HG03354 (cell line): ENCODE data around the gene CDK4.

Source experiments
- ATAC-seq: cut with Tn5 transposase; IDR thresholded peaks from one replicate; pipeline ENCODE4 v1.9.1; 2021; ENCODE audit warnings: mild to moderate bottlenecking; ENCODE audit not compliant: unreplicated experiment, poor library complexity, severe bottlenecking

Gene CDK4

GRCh38 chr12:57758552-57759359 is 6.6 kb upstream of the CDK4 start:
- ATAC-seq, result no peak

- ATAC-seq, result no peak
Measured at GRCh38 chr12:57757771-57758170, 5.7 kb upstream of the CDK4 start.

- peak; percentile 30 for ATAC-seq
Measured at GRCh38 chr12:57756406-57757341, 4.6 kb upstream of the CDK4 start.

- ATAC-seq, result no peak
Measured at GRCh38 chr12:57755454-57756372, 3.6 kb upstream of the CDK4 start.

GRCh38 chr12:57755194-57755453 is 3.0 kb upstream of the CDK4 start:
- no peak for ATAC-seq

GRCh38 chr12:57754411-57755193 is 2.5 kb upstream of the CDK4 start, which contains the start of gene MARCHF9:
Gene MARCHF9, plus strand, starts transcription at chr12:57755103. Its CDS starts 426 bp downstream, at chr12:57755529.
- peak; percentile 35 for ATAC-seq

GRCh38 chr12:57753756-57754337 is 1.7 kb upstream of the CDK4 start:
- ATAC-seq, result no peak

- ATAC-seq, result no peak
Measured at GRCh38 chr12:57752668-57753000, 524 bp upstream of the CDK4 start.

GRCh38 chr12:57751432-57751787 is 700 bp downstream of the CDK4 start:
- ATAC-seq, result no peak

- no peak for ATAC-seq
Measured at GRCh38 chr12:57750561-57751431, 1.3 kb downstream of the CDK4 start.

GRCh38 chr12:57749061-57749460 is 3.0 kb downstream of the CDK4 start:
- ATAC-seq, result no peak

- ATAC-seq, result no peak
Measured at GRCh38 chr12:57746025-57746424, 6.1 kb downstream of the CDK4 start.

- ATAC-seq, result no peak
Measured at GRCh38 chr12:57745485-57745881, 6.6 kb downstream of the CDK4 start.

GRCh38 chr12:57744777-57745484 is 7.2 kb downstream of the CDK4 start, which contains the start of gene TSPAN31:
Gene TSPAN31, plus strand, starts transcription at chr12:57745039. Its CDS starts 116 bp downstream, at chr12:57745155.
- peak; percentile 86 for ATAC-seq

- peak; percentile 40 for ATAC-seq
Measured at GRCh38 chr12:57744194-57744776, 7.8 kb downstream of the CDK4 start.

GRCh38 chr12:57743769-57744168 is 8.3 kb downstream of the CDK4 start:
- no peak for ATAC-seq
